NCI-H2227 treated with DMSO at 0.1 percent for 48 hours (cell line): ENCODE results near the gene TMEM109.

Source experiments
- DNase-seq: peaks from one replicate; lab custom pipeline; 2025; lab: John Stamatoyannopoulos, UW

TMEM109 gene

GRCh38 chr11:60910281-60910687, 3.7 kb upstream of the TMEM109 start:
- DNase-seq = no peak

- no peak for DNase-seq
These were observed 3.1 kb upstream of the TMEM109 start for GRCh38 chr11:60910711-60911380.

- DNase-seq = peak; percentile 25
These were observed 1.6 kb upstream of the TMEM109 start for GRCh38 chr11:60912223-60912850.

- DNase-seq = no peak
These were observed 968 bp upstream of the TMEM109 start for GRCh38 chr11:60912851-60913528.

GRCh38 chr11:60914633-60915247, 782 bp downstream of the TMEM109 start:
- no peak for DNase-seq

- no peak for DNase-seq
These were observed 1.4 kb downstream of the TMEM109 start for GRCh38 chr11:60915248-60915914.

GRCh38 chr11:60916669-60917206, 2.8 kb downstream of the TMEM109 start:
- no peak for DNase-seq

- no peak for DNase-seq
These were observed 3.3 kb downstream of the TMEM109 start for GRCh38 chr11:60917267-60917666.

GRCh38 chr11:60918251-60918938, 4.4 kb downstream of the TMEM109 start:
- no peak for DNase-seq

GRCh38 chr11:60918939-60919265, 4.9 kb downstream of the TMEM109 start:
- no peak for DNase-seq

- DNase-seq = no peak
These were observed 5.4 kb downstream of the TMEM109 start for GRCh38 chr11:60919320-60919719.

- DNase-seq = no peak
These were observed 6.0 kb downstream of the TMEM109 start for GRCh38 chr11:60919956-60920355.

GRCh38 chr11:60921259-60921658, 7.3 kb downstream of the TMEM109 start:
- no peak for DNase-seq

GRCh38 chr11:60921777-60922335, 7.9 kb downstream of the TMEM109 start:
- DNase-seq = no peak

GRCh38 chr11:60922906-60923305, 8.9 kb downstream of the TMEM109 start:
- no peak for DNase-seq

- DNase-seq = no peak
These were observed 9.4 kb downstream of the TMEM109 start for GRCh38 chr11:60923326-60923725.

GRCh38 chr11:60923800-60924109, 9.8 kb downstream of the TMEM109 start:
- DNase-seq = no peak

- peak; percentile 66 for DNase-seq
These were observed 10.3 kb downstream of the TMEM109 start, which contains the start of gene TMEM132A for GRCh38 chr11:60924110-60924905. Gene TMEM132A (plus strand): TSS chr11:60924460. CDS start chr11:60924634, 174 bp downstream.

GRCh38 chr11:60924906-60925853, 11.2 kb downstream of the TMEM109 start:
- peak; percentile 17 for DNase-seq
